ENCODE results near the gene MAML2. TPM values are rescaled to one million over a fixed set of nuclear protein-coding genes. Genes with fewer than 3 reads are reported as not detected.

MAML2 gene
- total RNA-seq, 4 donors from 2014 or later = 20.0 to 33.7 (median 23.2) TPM

DNA sequence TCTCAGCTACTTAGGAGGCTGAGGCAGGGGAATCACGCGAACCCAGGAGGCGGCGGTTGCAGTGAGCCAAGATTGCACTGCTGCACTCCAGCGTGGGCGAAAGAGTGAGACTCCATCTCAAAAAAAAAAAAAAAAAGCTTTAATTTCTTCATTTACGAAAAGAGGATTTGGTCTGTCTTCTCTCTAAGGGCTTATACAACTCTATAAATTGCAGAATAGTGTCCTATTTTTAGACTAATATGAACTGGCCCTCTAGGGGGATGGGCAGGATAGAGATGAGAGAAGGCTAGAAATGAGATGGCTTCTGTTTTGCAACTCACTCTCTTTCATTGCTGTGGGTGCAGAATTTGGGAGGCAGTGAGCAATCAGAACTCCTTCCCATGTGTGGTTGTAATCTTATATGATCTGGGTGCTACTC is 11.3 kb downstream of the MAML2 start:
- intact Hi-C loops (cut with DNase I) = loop anchor here (5.0 kb wide), 1 partner anchor 64 kb away; no protein-coding TSS in a partner anchor
- H3K4me1 ChIP-seq = peaks cover 10 to 56% (median 44%) of the 10 kb centered on the region in 4 donors

DNA sequence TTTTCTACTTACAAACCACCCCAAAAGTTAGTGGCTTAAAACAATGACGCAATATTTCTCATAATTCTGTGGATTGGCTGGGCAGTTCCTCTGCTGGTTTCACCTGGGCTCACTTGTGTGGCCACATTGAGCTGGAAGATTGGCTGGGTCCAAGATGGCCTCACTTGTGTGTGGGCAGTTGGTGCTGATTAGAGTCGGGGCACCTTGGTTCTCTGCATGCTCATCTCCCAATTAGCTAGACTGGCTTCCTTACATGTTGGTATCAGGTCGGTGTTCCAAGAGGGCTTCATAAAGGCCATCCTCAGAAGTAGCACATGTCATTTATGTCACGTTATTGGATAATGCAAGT is 12.5 kb downstream of the MAML2 start:
- 95% methylated on average over 4 of the region's 4 CpGs for WGBS
- Histone ChIP-seq H3K27me3 (no peaks in the 10 kb centered on the region), H3K4me3 (no peak overlapping the region), H3K36me3 (no peaks in the 10 kb centered on the region), H3K27ac (replicated peaks in 1 of 4) (no peak overlapping the region), H3K9me3 (no peaks in the 10 kb centered on the region), H3K4me1 (peaks cover 11 to 51% (median 43%) of the 10 kb centered on the region in 4 donors)
- intact Hi-C loops (cut with DNase I) = loop anchor here (5.0 kb wide), 1 partner anchor 63 kb away; no protein-coding TSS in a partner anchor
- TF ChIP-seq, protein P1, sequence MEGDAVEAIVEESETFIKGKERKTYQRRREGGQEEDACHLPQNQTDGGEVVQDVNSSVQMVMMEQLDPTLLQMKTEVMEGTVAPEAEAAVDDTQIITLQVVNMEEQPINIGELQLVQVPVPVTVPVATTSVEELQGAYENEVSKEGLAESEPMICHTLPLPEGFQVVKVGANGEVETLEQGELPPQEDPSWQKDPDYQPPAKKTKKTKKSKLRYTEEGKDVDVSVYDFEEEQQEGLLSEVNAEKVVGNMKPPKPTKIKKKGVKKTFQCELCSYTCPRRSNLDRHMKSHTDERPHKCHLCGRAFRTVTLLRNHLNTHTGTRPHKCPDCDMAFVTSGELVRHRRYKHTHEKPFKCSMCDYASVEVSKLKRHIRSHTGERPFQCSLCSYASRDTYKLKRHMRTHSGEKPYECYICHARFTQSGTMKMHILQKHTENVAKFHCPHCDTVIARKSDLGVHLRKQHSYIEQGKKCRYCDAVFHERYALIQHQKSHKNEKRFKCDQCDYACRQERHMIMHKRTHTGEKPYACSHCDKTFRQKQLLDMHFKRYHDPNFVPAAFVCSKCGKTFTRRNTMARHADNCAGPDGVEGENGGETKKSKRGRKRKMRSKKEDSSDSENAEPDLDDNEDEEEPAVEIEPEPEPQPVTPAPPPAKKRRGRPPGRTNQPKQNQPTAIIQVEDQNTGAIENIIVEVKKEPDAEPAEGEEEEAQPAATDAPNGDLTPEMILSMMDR (IDR thresholded peaks at IDR 0.05) = no peak
- no peak for TF ChIP-seq EP300 (IDR thresholded peaks at IDR 0.05)
- no peak for TF ChIP-seq POLR2A (IDR thresholded peaks at IDR 0.05; ENCODE audit: low read depth)
- TF ChIP-seq POLR2AphosphoS5 (IDR thresholded peaks at IDR 0.05) = no peak
- no peak for DNase-seq (ENCODE audit: extremely low spot score)

More for the DNA sequence above, 11.3 kb downstream of the MAML2 start:
- no peak for DNase-seq (ENCODE audit: extremely low spot score)
- Histone ChIP-seq H3K36me3 (no peaks in the 10 kb centered on the region), H3K4me3 (no peak overlapping the region), H3K9me3 (no peaks in the 10 kb centered on the region), H3K27me3 (no peaks in the 10 kb centered on the region), H3K27ac (replicated peaks in 1 of 4) (peak overlapping the region in 1 of 4 donors; percentile 24)
- TF ChIP-seq POLR2AphosphoS5 (IDR thresholded peaks at IDR 0.05) (no peak), POLR2A (IDR thresholded peaks at IDR 0.05; ENCODE audit: low read depth) (no peak), EP300 (IDR thresholded peaks at IDR 0.05) (no peak)
- TF ChIP-seq, protein P1 (IDR thresholded peaks at IDR 0.05) = no peak
- WGBS = 82% methylated on average over 7 of the region's 7 CpGs

DNA sequence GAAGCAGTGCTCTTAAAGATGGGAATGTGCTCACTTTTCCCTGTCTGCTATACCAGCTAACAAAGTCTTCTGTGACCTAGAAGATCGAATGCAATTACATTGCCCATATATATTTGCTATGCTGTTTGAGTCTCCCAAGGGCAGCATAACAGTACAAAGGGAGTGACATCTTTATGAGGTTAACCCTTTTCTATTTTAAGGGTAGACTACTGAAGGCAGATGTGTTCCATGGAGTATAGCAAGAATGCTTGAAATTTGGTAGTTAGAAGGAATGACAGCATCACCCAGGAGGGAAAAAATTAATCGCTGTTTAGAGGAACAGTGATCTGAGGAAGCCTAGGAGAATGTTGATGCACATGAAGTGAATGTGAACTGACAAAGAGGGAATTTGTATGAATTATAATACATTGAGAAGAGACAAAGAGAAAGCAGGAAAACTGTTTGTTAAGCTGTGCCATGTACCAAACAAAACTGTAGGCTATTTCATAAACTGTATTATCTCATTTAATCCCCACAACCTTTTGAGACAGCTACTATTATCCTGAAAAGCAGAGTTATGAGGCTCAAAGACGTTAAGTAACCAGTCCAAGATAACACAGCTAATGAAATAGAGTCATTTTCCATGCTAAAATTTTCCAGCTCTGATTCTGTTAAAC is 13.0 kb downstream of the MAML2 start:
- H3K27me3 ChIP-seq = no peaks in the 10 kb centered on the region
- no peak overlapping the region for H3K4me3 ChIP-seq
- H3K9me3 ChIP-seq = no peaks in the 10 kb centered on the region
- no peak for DNase-seq (ENCODE audit: extremely low spot score)
- TF ChIP-seq POLR2AphosphoS5 (IDR thresholded peaks at IDR 0.05) (no peak), POLR2A (IDR thresholded peaks at IDR 0.05; ENCODE audit: low read depth) (no peak), EP300 (IDR thresholded peaks at IDR 0.05) (no peak)
- TF ChIP-seq, protein P1 (IDR thresholded peaks at IDR 0.05) = no peak
- intact Hi-C loops (cut with DNase I) = loop anchor here (5.0 kb wide), 1 partner anchor 63 kb away; no protein-coding TSS in a partner anchor
- H3K27ac ChIP-seq (replicated peaks in 1 of 4) = no peak overlapping the region
- WGBS = 90% methylated on average over 3 of the region's 3 CpGs
- peaks cover 16 to 53% (median 45%) of the 10 kb centered on the region in 4 donors for H3K4me1 ChIP-seq
- no peaks in the 10 kb centered on the region for H3K36me3 ChIP-seq

DNA sequence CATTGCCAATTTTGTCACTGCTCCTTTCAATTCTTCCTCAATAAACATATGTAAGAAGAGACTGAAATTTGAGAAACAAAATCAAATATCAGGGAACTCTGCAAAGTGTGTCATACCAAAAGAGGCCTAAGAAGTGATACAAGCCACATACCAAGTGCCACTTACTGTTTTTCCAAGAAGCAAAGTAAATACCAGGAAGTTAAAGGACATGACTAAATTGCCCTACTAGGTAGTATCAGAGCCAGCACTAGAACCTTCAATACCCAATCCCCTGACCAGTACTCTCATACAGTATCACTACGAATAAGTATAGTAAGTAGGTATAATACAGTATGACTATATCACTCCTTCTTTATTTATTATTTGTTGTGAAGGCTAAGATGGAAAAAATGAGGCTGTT is 13.6 kb downstream of the MAML2 start:
- peaks cover 22 to 59% (median 50%) of the 10 kb centered on the region in 4 donors for H3K4me1 ChIP-seq
- H3K27me3 ChIP-seq = no peaks in the 10 kb centered on the region
- 86% methylated on average over 1 of the region's 1 CpG for WGBS
- intact Hi-C loops (cut with DNase I) = no loop called here
- no peaks in the 10 kb centered on the region for H3K9me3 ChIP-seq
- no peak overlapping the region for H3K27ac ChIP-seq (replicated peaks in 1 of 4)
- H3K4me3 ChIP-seq = no peak overlapping the region
- H3K36me3 ChIP-seq = no peaks in the 10 kb centered on the region
- TF ChIP-seq EP300 (IDR thresholded peaks at IDR 0.05) (no peak), POLR2AphosphoS5 (IDR thresholded peaks at IDR 0.05) (no peak), POLR2A (IDR thresholded peaks at IDR 0.05; ENCODE audit: low read depth) (no peak)
- TF ChIP-seq, protein P1 (IDR thresholded peaks at IDR 0.05) = no peak
- no peak for DNase-seq (ENCODE audit: extremely low spot score)

Measured in esophagus muscularis mucosa (tissue), 4 donors.